ENCODE results near the gene TSPAN31.

TSPAN31 gene

GRCh38 chr12:57796996-57797395, 52.2 kb downstream of the TSPAN31 start:
- no peak for DNase-seq

GRCh38 chr12:57797933-57798332, 53.1 kb downstream of the TSPAN31 start:
- peak; percentile 57 to 80 (median 74) for DNase-seq
